ENCODE data around the gene HSPB6. TPM values are rescaled to one million over a fixed set of nuclear protein-coding genes. Genes with fewer than 3 reads are reported as not detected.
"Not testable (repeated sequence)": the region's sequence is repeated elsewhere in the genome, so short reads cannot be mapped to it uniquely, and the experiment has no call there.

The HSPB6 gene
- total RNA-seq, 1 experiment from 2014 or later: not detected

GRCh38 chr19:35736913-35737886 lies 19.6 kb downstream of the HSPB6 start:
- in situ Hi-C loops (cut with HindIII; ENCODE audit: low sequenced_read_pairs): no loop called here
- no peak for DNase-seq (ENCODE audit: low spot score)

GRCh38 chr19:35734889-35735288 lies 21.9 kb downstream of the HSPB6 start:
- in situ Hi-C loops (cut with HindIII; ENCODE audit: low sequenced_read_pairs): no loop called here
- no peak for DNase-seq (ENCODE audit: low spot score)

- DNase-seq (ENCODE audit: low spot score): no peak
- in situ Hi-C loops (cut with HindIII; ENCODE audit: low sequenced_read_pairs): no loop called here
Measured at GRCh38 chr19:35734273-35734672, 22.6 kb downstream of the HSPB6 start.

- DNase-seq (ENCODE audit: low spot score): no peak
- in situ Hi-C loops (cut with HindIII; ENCODE audit: low sequenced_read_pairs): no loop called here
Measured at GRCh38 chr19:35733180-35734125, 23.4 kb downstream of the HSPB6 start.

GRCh38 chr19:35732540-35733179 lies 24.2 kb downstream of the HSPB6 start:
- in situ Hi-C loops (cut with HindIII; ENCODE audit: low sequenced_read_pairs): no loop called here
- DNase-seq (ENCODE audit: low spot score): no peak

- in situ Hi-C loops (cut with HindIII; ENCODE audit: low sequenced_read_pairs): no loop called here
Measured at GRCh38 chr19:35731779-35732405, 24.9 kb downstream of the HSPB6 start.

GRCh38 chr19:35731353-35731752 lies 25.5 kb downstream of the HSPB6 start:
- no peak for DNase-seq (ENCODE audit: low spot score)
- in situ Hi-C loops (cut with HindIII; ENCODE audit: low sequenced_read_pairs): no loop called here

More at GRCh38 chr19:35731779-35732405, 24.9 kb downstream of the HSPB6 start:
- DNase-seq (ENCODE audit: low spot score): no peak

- no peak for DNase-seq (ENCODE audit: low spot score)
- in situ Hi-C loops (cut with HindIII; ENCODE audit: low sequenced_read_pairs): no loop called here
Measured at GRCh38 chr19:35730326-35730725, 26.5 kb downstream of the HSPB6 start.

- in situ Hi-C loops (cut with HindIII; ENCODE audit: low sequenced_read_pairs): no loop called here
- DNase-seq (ENCODE audit: low spot score): no peak
Measured at GRCh38 chr19:35729763-35730162, 27.1 kb downstream of the HSPB6 start.

GRCh38 chr19:35729021-35729420 lies 27.8 kb downstream of the HSPB6 start:
- in situ Hi-C loops (cut with HindIII; ENCODE audit: low sequenced_read_pairs): no loop called here
- DNase-seq (ENCODE audit: low spot score): no peak

- in situ Hi-C loops (cut with HindIII; ENCODE audit: low sequenced_read_pairs): no loop called here
- DNase-seq (ENCODE audit: low spot score): no peak
Measured at GRCh38 chr19:35727956-35728706, 28.7 kb downstream of the HSPB6 start.

GRCh38 chr19:35727053-35727955 lies 29.5 kb downstream of the HSPB6 start:
- DNase-seq (ENCODE audit: low spot score): no peak
- in situ Hi-C loops (cut with HindIII; ENCODE audit: low sequenced_read_pairs): no loop called here

- in situ Hi-C loops (cut with HindIII; ENCODE audit: low sequenced_read_pairs): no loop called here
- DNase-seq (ENCODE audit: low spot score): no peak
Measured at GRCh38 chr19:35725216-35725861, 31.5 kb downstream of the HSPB6 start.

- DNase-seq (ENCODE audit: low spot score): no peak
Measured at GRCh38 chr19:35724560-35724959, 32.3 kb downstream of the HSPB6 start.

GRCh38 chr19:35724132-35724531 lies 32.7 kb downstream of the HSPB6 start:
- in situ Hi-C loops (cut with HindIII; ENCODE audit: low sequenced_read_pairs); DNase-seq (ENCODE audit: low spot score): not testable (repeated sequence)

More at GRCh38 chr19:35724560-35724959, 32.3 kb downstream of the HSPB6 start:
- in situ Hi-C loops (cut with HindIII; ENCODE audit: low sequenced_read_pairs): no loop called here

- no peak for DNase-seq (ENCODE audit: low spot score)
- in situ Hi-C loops (cut with HindIII; ENCODE audit: low sequenced_read_pairs): no loop called here
Measured at GRCh38 chr19:35723671-35724070, 33.2 kb downstream of the HSPB6 start.

- DNase-seq (ENCODE audit: low spot score): no peak
Measured at GRCh38 chr19:35722897-35723296, 33.9 kb downstream of the HSPB6 start.

More at GRCh38 chr19:35722897-35723296, 33.9 kb downstream of the HSPB6 start:
- in situ Hi-C loops (cut with HindIII; ENCODE audit: low sequenced_read_pairs): no loop called here

Measured in G401 (cell line).